GM04503 (cell line): ENCODE data around the gene EME2.
"Not testable (repeated sequence)": the region's sequence is repeated elsewhere in the genome, so short reads cannot be mapped to it uniquely, and the experiment has no call there.

Experiments used
- DNase-seq: peaks from one replicate; pipeline ENCODE4 v3.0.0-alpha.2; 2012; ENCODE audit warnings: low read depth

Gene EME2

DNA sequence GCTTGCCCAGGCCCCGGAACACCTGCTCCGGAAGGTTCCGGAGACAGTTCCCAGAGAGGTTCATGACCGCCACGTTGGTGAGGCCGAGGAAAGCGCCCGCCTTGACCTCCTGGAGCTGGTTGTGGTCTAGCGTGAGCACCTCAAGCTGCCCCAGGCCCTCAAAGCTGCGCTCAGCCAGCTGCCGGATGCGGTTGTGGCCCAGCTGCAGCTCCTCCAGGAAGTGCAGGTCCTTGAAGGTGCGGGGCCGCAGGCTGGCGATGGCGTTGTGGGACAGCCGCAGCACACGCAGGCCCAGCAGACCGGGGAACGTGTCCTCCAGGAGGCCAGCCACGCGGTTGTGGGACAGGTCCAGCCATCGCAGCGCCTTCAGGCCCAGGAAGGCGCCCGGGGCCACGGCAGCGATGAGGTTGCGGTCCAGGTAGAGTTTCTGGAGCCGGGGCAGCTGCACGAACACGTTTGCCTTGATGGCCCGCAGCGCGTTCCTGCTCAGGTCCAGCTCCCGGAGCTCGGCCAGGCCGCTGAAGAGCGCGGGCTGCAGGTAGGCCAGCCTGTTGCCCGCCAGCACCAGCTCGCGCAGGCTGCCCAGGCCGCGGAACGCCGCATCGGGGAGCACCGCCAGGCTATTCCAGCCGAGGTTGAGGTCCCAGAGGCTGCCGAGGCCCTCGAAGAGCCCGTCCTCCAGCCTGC is 18.8 kb downstream of the EME2 start:
- no peak for DNase-seq

DNA sequence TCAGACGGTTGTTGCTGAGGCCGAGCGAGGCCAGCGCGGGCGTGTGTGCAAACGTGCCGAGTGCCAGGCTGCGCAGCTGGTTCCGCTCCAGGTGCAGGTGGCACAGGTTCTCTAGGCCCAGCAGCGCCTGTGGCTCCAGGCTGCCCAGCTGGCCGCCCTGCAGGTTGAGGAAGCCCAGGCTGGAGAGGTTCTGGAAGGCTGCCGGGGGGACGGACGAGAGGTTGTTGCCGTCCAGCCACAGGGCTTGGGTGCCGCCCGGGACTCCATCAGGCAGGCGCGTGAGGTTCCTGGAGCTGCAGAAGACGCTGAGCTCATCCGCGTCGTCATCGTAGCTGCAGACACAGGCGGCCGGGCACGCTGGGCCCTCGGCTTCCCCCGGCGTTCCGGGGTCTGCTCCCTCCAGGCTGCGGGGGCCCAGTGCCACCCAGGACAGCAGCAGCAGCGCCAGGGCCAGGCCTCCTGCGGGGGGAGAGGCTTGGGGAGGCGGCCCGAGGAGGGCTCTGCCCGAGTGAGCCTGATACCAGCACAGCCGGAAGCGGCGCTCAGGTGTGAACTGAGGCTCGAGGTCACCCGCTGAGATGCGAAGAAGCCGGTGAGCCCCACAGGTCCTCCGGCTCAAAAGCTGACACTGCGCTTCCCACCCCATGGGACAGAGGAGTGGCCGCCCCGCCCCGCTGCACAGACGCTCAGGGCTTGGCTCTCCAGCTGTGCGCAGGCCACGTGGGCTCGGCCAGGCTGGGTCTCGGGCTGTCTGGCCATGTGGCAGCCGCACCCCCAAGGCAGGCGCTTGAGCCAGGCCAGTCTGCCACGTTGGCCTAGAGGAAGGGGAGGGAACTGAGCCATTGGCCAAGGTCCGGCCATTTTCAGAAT is 19.6 kb downstream of the EME2 start:
- no peak for DNase-seq

DNA sequence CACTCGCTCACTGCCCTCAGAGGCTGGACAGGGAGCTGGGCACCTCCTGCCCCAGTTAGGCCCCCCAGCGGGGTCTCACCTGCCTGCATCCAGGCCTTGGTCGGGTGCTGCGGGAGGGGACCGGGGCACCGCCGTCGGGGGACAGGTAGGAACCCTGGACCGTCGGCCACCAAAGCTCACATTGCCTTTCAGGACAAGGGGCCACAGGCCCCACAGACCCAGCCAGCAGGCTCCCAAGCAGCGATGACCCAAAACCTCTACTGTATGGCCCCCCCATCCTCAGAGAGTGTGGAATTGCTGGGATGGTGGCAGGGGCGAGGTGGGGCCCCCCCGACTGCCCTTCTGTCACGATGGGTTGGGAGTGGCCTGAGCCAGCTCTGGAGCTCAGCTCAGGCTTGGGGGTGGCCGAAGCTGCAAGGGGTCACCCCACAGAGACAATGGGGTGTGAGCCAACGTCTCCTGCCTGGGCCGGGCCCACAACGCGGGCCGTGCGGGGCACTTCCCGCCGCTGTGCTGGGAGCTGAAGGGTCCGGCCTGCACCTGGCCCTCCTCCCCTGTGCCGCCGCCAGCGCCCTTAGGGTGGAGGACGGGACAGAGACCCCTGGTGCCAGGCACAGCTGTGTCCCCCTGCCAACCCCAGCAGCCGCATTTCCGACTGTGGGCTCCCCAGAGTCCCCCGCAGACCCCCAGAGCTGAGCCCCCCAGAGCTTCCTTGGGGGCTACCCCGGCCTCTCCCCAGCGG is 20.4 kb downstream of the EME2 start:
- DNase-seq: no peak

DNA sequence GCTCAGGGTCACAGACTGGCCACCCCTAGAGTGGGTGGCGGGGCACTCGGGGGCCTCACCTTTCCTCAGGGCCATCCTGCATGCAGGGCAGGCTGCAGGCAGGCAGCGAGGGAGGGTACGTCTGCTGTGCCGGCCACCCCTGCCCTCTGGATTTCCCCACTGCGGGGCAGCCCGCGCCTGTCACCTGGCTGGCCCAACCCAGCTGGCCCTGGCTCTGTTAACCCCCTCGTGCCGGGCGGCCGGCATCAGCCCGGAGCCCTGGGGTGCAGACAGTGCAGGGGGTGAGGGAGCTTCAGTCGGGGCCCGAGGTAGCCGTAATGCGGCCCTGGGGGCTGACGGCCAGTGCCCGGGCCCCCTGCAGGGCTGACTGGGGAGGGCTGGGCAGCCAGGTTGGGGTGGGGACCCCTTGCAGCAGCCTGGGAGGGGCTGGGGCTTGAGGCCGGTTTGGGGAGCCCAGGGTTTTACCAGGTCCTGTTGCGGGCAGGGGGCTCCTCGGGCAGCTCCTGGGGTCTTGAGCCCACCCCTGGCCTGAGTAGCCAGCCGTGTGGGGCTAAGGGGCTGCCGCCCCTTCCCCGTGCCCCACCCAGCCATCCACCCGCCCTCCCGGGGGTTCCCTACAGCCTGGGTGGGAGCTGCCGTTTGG is 21.1 kb downstream of the EME2 start, which contains the start of gene IGFALS:
Gene IGFALS (minus strand): TSS at position 128 of the 643 bp plus-strand sequence. CDS start 53 bp downstream, at position 75.
- DNase-seq: no peak

DNA sequence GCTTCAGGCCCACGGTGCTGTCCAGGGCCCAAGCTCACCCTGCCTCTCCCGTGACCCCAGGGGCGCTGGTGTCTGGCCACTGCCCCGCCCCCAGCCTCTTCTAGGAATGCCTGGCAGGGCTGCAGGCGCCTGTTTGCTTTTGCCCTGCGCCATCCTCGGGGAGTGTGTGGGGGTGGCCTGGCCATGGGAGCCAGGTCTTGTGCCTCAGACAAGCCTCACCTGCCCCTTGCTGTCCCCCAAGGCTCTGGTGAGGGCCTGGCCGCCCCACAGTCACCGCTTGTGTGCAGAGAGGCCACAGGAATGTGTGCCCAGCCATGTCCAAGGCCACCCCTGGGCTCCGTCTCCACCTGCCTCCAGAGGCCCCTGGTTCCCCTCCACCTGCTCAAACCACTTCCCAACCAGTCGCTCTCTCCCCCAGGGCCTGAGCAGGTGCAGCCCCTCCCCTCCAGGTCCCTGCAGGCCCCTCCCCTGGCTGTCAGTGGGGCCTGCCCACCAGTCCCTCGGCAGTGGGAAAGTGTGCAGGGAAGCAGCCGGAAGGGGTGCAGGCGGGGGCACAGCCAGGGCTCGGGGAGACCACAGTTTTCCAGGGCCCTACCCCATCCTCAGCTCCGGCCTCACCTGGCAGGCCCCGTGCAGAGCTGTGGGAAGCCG is 21.7 kb downstream of the EME2 start:
- no peak for DNase-seq

DNA sequence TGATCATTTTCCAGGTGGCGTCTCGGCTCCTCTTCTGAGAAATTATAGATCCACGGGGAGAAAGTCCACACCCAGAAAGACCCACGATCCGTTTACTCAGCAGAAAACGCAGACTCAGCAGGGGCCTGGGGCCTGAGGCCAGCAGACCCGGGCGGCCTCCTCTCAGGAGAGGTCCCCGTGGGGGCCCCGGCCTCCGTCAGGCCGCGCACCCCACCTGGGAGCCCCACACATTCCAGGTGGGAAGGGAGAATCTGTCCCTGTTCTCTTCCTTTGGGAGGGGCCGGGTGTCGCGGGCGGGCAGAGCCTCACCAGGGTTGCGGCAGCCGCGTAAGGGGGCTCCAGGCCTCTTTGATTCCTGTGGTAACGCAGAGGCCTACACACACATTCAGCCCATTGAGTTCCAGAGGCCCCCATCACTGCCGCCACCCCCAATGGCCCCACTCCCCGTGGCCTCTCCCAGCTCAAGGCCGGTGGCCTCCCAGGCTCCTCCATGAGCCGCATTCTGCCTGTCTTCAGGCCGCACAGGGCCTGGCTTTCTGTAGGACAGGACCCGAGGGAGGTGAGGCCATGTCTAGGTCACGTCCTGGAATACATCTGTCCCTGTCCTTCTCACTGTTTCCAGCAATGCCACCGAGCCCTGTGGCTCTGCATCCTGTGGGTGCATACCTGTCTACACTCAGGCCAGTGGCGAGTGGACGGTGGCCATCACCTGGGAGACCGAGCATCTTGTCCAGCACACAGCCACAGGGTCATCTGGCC is 22.5 kb downstream of the EME2 start:
- no peak for DNase-seq

DNA sequence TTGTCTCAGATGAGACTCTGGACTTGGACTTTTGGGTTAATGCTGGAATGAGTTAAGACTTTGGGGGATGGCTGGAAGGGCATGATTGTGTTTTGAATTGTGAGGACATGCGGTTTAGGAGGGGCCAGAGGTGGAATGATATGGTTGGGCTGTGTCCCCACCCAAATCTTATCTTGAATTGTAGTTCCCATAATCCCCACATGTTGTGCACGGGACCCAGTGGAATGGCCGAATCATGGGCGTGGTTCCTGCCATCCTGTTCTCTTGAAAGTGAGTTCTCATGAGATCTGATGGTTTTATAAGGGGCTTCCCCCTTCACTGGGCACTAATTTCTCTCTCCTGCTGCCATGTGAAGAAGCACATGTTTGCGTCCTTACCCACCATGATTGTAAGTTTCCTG is 26.7 kb downstream of the EME2 start:
- DNase-seq: not testable (repeated sequence)

DNA sequence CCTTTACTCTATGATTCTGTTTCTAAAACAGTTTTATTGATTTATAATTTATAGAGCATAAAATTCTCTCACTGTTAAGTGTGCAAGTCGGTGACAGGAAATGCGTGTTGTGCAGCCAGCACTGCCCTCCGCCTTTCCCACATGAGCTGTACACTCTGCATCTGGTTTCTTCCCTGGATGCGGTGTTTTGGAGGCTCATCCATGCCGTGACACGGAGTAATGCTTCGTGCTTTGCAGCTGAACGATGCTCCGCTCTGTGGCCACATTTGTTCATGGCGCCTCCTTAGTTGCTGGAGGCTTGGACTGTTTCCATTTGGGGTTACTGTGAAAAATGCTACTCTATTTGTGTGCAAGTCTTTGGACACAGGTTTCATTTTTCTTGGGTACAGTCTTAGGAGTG is 28.1 kb downstream of the EME2 start:
- DNase-seq: peak; percentile 72

DNA sequence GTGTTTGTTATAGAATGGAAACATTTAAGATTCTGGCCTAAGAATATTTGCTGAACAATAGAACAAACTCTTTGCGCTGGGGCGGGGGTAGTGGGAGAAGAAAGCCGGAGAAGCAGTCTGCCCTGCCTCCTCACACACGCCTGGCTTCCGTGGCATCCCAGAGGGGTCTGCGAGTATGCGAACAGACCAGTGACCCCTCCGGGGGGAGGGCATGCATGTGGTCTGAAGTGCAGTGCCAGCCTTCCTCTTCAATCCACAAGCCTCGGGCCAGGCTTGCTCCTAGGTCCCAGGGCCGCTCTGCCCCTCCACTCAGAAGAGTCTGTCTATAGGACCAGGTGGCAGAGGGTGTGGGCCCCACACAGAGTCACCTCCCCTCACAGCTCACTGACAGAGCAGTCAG is 35.0 kb downstream of the EME2 start:
- no peak for DNase-seq

DNA sequence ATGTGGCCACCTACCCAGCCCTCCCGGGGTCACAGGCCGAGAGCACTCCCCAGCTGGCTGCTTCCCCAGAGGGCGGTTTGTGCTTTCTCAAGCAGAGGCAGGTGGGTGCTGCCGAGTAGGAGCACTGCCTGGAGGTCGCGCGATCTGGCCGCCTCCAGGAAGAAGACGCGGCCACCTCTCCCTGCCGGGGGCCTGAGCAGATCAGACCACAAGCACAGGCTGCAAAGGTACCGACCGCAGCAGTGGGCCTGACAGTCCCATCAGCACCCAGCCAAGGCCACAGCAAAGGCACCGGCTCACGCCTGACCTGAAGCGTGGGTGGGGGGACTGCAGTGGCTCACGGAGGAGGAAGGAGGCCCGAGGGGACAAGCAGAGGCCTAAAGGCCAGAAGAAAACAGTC is 36.1 kb downstream of the EME2 start:
- no peak for DNase-seq

DNA sequence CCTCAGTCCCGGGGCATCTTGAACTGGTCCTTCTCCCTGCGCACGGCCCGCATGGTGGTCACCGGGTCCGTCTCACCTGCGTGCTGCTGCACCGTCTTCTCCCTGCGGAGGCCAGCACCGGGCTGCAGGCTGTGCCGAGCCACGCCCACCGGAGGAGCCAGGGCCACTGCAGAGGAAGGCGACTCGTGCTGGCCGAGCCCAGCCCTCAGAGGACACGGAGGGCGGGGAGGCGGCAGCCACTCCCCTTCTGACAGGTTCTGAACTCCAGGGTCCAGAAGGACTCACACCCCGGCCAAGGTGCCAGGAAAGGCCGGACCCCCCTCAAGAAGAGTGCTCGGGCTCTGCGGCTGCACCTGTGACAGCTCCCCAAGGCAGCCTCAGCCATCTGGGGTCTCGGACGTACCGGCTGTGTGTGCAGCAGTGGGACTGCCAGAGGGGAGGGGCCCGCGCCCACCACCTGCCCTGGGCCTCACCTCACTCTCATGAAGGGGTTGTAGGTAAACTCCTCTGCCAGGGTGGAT is 36.7 kb downstream of the EME2 start:
- DNase-seq: no peak

DNA sequence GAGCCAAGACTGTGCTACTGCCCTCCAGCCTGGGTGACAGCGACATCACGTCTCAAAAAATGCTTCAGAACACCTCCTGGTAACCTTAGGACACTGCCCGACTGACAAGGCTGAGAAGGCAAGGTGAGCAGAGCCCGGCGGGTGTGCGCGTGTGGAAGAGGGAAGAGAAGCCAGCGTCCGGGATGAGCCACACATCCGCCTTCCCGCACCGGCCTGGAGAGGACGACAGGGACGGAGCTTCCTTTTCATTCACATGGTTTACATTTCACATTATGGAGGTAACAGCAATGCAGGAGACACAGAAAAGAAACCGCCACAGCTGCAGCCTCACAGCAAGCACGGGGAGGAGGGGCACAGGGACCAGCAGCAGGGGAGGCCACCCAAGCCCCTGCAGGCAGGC is 37.5 kb downstream of the EME2 start:
- no peak for DNase-seq

DNA sequence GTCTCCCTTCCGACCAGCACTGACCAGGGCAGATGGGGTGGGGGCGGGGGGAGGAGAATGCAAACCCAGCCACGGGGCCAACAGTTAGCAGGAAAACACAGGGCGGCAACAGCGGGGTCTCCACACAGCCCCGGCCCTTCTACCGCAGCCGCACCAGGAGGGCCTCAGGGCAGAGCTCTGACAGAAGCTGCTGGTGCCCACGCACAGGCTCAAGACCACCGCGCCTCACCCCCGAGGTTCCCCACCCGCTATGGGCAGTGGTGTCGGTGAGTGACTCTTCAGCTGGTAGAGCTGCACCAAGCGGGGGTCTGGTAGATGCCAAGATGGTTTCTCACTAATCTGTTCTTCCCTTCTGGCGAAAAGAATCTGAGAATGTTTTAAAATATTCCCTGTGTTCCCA is 37.9 kb downstream of the EME2 start:
- DNase-seq: no peak

DNA sequence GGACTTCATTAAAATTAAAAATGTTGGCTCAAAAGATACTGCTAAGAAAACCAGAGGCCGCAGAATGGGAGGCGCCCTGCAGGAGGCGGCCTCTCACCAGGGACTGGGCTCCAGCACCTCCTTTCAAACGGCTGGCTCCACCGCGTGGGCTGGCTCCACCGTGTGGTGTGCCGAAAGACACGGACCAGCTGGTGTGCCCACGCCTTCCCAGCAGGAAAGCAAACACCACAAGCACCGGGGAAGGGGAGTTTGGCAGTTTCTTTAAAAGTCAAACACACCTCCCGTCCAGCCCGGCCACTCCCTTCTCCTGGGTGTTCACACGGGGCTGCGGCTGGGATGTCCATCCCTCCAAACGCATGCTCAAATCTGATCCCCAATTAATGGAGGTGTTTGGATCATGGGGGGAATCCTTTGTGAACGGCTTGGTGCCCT is 40.1 kb downstream of the EME2 start:
- DNase-seq: peak; percentile 12

DNA sequence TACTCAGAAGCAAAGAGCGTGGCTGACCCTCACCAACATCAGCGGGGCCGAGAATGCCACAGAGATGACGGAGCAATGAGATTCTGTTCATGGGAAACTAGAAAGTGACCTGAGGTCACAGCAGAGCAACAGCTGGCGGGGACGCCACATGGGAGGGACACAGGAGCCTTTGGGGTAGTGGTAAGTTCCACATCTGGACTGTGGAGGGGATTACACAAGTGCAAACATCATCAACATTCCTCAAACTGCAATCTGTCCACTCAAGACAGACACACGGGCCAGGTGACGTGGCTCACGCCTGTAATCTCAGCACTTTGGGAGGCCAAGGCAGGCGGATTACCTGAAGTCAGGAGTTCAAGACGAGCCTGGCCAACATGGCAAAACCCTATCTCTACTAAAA is 42.9 kb downstream of the EME2 start:
- DNase-seq: no peak

DNA sequence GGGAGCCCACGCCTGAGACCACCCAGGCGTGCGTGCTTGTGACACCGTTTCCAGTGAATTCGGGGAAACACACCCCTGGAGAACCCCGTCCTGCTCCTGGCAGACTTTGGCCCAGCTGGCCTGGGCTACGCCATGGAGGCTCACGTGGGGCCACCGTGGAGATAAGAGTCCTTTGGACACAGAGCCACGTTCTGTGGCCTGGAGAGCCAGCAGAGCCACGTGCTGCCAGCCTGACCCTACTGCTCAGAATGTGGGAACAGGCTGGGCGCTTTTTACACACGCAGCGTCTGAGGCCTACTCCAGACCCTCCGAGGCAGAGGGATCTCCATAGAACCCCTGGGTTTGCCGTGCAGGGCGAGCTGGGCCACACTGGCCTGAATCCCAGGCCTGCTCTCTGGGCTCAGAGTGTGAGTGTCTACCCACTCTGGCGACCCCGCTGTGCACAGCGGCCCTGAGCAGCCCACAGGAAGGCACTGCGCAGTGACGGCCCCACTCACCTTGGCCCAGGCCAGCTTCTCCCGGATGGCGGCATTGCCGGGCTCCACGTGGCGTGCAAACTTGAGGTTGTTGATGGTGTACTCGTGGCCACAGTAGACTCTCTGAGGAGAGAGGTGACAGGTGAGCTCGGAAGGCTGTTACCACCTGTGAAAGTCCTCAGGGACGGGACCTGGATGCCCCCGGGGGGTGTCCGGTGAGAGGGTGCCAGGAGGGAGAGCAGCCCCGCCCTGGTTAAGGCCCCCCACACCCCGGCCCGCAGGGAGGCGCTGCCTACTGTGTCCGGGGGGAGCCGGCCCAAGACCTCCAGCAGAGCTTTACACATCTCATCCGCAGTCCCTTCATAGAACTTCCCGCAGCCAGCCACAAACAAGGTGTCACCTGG is 44.0 kb downstream of the EME2 start:
- no peak for DNase-seq

DNA sequence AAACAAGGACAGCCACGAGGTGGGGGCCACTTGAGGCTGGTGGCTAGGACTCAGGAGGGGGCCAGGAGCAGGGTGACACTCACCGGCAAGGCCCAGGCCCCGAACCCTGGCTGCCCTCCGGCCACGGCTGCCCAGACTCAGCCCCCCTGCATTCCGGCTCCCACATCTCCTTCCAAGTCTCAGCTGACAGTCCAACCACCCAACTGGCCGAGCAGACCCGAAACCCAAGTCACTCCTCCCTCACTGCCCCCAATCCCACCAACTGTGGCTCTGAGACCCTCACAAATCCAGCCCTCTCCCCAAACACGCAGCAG is 44.6 kb downstream of the EME2 start:
- no peak for DNase-seq

DNA sequence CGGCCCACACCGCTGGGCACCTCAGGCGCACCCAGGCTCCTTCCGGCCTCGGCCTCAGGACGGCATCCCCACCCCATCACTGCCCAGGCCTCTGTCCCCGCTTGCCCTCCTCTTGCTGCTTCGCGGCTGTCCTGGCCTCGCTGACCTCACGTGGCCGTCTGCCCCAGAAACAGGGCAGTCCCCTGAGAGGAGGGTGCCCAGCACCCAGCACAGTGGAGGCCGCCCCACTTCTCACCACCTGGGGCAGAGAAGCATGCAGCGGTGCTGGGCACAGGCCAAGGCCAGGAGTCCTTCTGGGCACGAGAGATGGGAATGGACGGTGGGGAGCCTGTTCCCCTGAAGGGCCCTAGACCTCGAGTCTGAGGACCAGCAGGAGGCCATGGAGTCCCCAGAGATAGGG is 45.1 kb downstream of the EME2 start:
- no peak for DNase-seq

DNA sequence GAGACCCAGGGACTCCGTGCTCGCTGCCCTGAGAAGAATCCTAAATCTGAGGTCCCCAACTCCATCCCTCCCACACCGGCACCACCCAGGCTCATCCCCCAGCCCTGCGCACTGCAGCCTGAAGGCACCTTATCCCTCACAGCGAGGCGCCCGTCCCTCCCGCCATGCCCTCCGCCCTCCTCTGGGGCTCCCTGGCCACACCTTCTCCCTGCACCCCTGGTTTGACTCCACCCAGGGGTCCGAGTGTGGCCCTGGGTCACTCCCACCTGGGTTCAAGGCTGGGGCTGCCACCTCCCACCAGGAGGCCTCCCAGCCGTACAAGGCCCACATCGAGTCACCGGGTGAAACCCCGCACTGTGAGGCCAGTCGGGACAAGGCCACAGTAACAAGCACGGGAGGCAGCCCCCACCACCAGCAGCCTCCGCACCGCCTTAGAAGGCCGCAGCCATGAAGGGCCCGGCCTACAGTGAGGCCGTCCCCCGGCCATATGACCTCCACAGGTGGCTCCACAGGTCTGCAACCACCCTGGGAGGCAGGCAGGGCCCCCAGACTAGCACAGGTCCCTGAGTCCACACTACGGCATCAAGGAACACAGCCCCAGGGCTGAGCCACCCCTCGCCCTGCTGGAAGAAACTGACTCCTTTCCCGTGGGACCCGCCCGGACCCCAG is 45.7 kb downstream of the EME2 start:
- no peak for DNase-seq
